K562 (cell line): ENCODE results near the gene RBM34.

Experiments
- BDP1 ChIP-seq: IDR thresholded peaks from 3 replicates; pipeline ENCODE4 v1.6.1; 2011; ENCODE audit not compliant: insufficient read length, insufficient read depth
- POLR2AphosphoS5 ChIP-seq: IDR thresholded peaks from 2 replicates; pipeline ENCODE4 v1.6.1; 2011; ENCODE audit warnings: mild to moderate bottlenecking, low read depth, low read length, moderate library complexity; ENCODE audit not compliant: control insufficient read depth, insufficient read depth
- RNF2 ChIP-seq: sonication (generic); IDR thresholded peaks from 2 replicates; pipeline ENCODE4 v1.6.1; 2016
- TF ChIP-seq, protein P1 (sequence below): sonication (generic); formaldehyde crosslinking; IDR thresholded peaks from 2 replicates; pipeline ENCODE4 v1.8.1; 2023; ENCODE audit warnings: mild to moderate bottlenecking, missing genetic modification reagents
- TF ChIP-seq, protein P2 (sequence below), 3 experiments: IDR thresholded peaks in 2 of 3; conservative IDR thresholded peaks in 1 of 3; 2 replicates each; pipeline ENCODE4 v1.5.1; 2011 to 2012; ENCODE audit warnings: low read length in 3 of 3, mild to moderate bottlenecking in 3 of 3, control low read depth in 2 of 3, improper control_type of control experiment in 1 of 3, inconsistent platforms in 1 of 3, low read depth in 1 of 3, mixed read lengths in 1 of 3, moderate library complexity in 1 of 3; ENCODE audit not compliant: insufficient read depth in 2 of 3

GRCh38 chr1:235142991-235143390, 18.1 kb downstream of the RBM34 start:
- TF ChIP-seq, protein P1, sequence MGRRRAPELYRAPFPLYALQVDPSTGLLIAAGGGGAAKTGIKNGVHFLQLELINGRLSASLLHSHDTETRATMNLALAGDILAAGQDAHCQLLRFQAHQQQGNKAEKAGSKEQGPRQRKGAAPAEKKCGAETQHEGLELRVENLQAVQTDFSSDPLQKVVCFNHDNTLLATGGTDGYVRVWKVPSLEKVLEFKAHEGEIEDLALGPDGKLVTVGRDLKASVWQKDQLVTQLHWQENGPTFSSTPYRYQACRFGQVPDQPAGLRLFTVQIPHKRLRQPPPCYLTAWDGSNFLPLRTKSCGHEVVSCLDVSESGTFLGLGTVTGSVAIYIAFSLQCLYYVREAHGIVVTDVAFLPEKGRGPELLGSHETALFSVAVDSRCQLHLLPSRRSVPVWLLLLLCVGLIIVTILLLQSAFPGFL (CRISPR knock-in tag): no peak
- TF ChIP-seq, protein P2, sequence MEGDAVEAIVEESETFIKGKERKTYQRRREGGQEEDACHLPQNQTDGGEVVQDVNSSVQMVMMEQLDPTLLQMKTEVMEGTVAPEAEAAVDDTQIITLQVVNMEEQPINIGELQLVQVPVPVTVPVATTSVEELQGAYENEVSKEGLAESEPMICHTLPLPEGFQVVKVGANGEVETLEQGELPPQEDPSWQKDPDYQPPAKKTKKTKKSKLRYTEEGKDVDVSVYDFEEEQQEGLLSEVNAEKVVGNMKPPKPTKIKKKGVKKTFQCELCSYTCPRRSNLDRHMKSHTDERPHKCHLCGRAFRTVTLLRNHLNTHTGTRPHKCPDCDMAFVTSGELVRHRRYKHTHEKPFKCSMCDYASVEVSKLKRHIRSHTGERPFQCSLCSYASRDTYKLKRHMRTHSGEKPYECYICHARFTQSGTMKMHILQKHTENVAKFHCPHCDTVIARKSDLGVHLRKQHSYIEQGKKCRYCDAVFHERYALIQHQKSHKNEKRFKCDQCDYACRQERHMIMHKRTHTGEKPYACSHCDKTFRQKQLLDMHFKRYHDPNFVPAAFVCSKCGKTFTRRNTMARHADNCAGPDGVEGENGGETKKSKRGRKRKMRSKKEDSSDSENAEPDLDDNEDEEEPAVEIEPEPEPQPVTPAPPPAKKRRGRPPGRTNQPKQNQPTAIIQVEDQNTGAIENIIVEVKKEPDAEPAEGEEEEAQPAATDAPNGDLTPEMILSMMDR (IDR thresholded peaks at IDR 0.05 in 2 of 3, conservative IDR thresholded peaks at IDR 0.05 in 1 of 3; ENCODE audit: insufficient read depth in 2 of 3, low read depth in 1 of 3, low read length in 3 of 3): no peak
- no peak for TF ChIP-seq RNF2
- no peak for TF ChIP-seq POLR2AphosphoS5
- TF ChIP-seq BDP1: no peak
